H1 (cell line): ENCODE data around the gene SCAMP5. TPM values are rescaled to one million over a fixed set of nuclear protein-coding genes. Genes with fewer than 3 reads are reported as not detected.
A peak's percentile ranks its signal among the peaks of the same experiment; 100 is the strongest.

Experiments
- CTCF ChIA-PET: fragments of 300-600 bp; sonication (Branson Sonifier 250); formaldehyde crosslinking; loops from one replicate; lab custom pipeline; 2021; ENCODE audit not compliant: partially characterized antibody; lab: Charles Lee
- POLR2A ChIA-PET: fragments of 300-600 bp; sonication (Branson Sonifier 250); formaldehyde crosslinking; loops from one replicate; lab custom pipeline; 2021; ENCODE audit warnings: inconsistent platforms; ENCODE audit not compliant: partially characterized antibody; lab: Charles Lee
- DNase-seq, 2 experiments: peaks; one replicate each; pipeline versions ENCODE4 v3.0.0 to v3.0.0-alpha.2; 2010 to 2022; ENCODE audit warnings: low spot score in 2 of 2, low read depth in 1 of 2, mixed read lengths in 1 of 2
- FAIRE-seq: peaks from 2 replicates; lab custom pipeline; 2011; peaks lifted over from hg19 to GRCh38; lab: Jason Lieb, UNC
- H2AFZ ChIP-seq: 2 replicates; pipeline ENCODE4 v1.8.1; 2012; ENCODE audit warnings: low read length, inconsistent platforms
- H2AK5ac ChIP-seq: 2 replicates; pipeline ENCODE4 v1.6.1; 2013; ENCODE audit warnings: low read depth, low read length
- H2BK120ac ChIP-seq: replicated peaks from 2 replicates; pipeline ENCODE3; 2013; ENCODE audit warnings: low read depth, low read length, inconsistent platforms
- H2BK12ac ChIP-seq: 2 replicates; pipeline ENCODE4 v1.6.1; 2013; ENCODE audit warnings: low read depth, low read length
- H2BK15ac ChIP-seq: 2 replicates; pipeline ENCODE4 v1.6.1; 2013; ENCODE audit warnings: low read length
- H2BK20ac ChIP-seq: 2 replicates; pipeline ENCODE4 v1.6.1; 2013; ENCODE audit warnings: low read length
- H2BK5ac ChIP-seq: 2 replicates; pipeline ENCODE4 v1.6.1; 2013; ENCODE audit warnings: low read depth, low read length
- H3K14ac ChIP-seq: 2 replicates; pipeline ENCODE4 v1.6.1; 2013; ENCODE audit warnings: inconsistent platforms; ENCODE audit not compliant: insufficient read length
- H3K18ac ChIP-seq: 2 replicates; pipeline ENCODE4 v1.6.1; 2013; ENCODE audit warnings: low read length; ENCODE audit errors: extremely low read depth
- H3K23ac ChIP-seq: 2 replicates; pipeline ENCODE4 v1.6.1; 2013; ENCODE audit warnings: inconsistent platforms; ENCODE audit not compliant: insufficient read length
- H3K23me2 ChIP-seq: 2 replicates; pipeline ENCODE4 v1.6.1; 2013; ENCODE audit warnings: low read depth, low read length
- H3K27ac ChIP-seq: 2 replicates; pipeline ENCODE4 v1.6.1; 2011; ENCODE audit warnings: low read depth, low read length, inconsistent platforms
- H3K27me3 ChIP-seq, 4 experiments: replicated peaks in 1 of 4; 1 replicate in 1 of 4; 2 replicates in 3 of 4; pipeline versions ENCODE4 v1.6.1 to v1.8.1; 2011 to 2013; ENCODE audit warnings: low read length in 3 of 4, mild to moderate bottlenecking in 3 of 4, inconsistent platforms in 2 of 4, mixed read lengths in 2 of 4, moderate library complexity in 1 of 4; ENCODE audit not compliant: control insufficient read depth in 3 of 4, insufficient read depth in 3 of 4; ENCODE audit errors: extremely low read depth in 1 of 4
- H3K36me3 ChIP-seq, 4 experiments: 2 replicates each; pipeline versions ENCODE4 v1.6.1 to v1.8.1; 2011 to 2013; ENCODE audit warnings: mild to moderate bottlenecking in 4 of 4, low read length in 3 of 4, moderate library complexity in 2 of 4, control low read depth in 1 of 4, inconsistent platforms in 1 of 4; ENCODE audit not compliant: insufficient read depth in 4 of 4, control insufficient read depth in 2 of 4
- H3K4ac ChIP-seq: replicated peaks from 2 replicates; pipeline ENCODE3; 2013; ENCODE audit warnings: low read length, low read depth, mixed read lengths, inconsistent platforms; ENCODE audit not compliant: insufficient read length
- H3K4me1 ChIP-seq, 4 experiments: replicated peaks in 1 of 4; 1 replicate in 1 of 4; 2 replicates in 3 of 4; pipeline versions ENCODE4 v1.6.1 to v1.8.1; 2011 to 2013; ENCODE audit warnings: low read length in 3 of 4, inconsistent platforms in 2 of 4, mixed read lengths in 1 of 4; ENCODE audit not compliant: insufficient read depth in 4 of 4, control insufficient read depth in 3 of 4
- H3K4me2 ChIP-seq, 2 experiments: 2 replicates each; pipeline versions ENCODE4 v1.6.1 to v1.8.1; 2011 to 2013; ENCODE audit warnings: low read depth in 2 of 2, low read length in 2 of 2, control low read depth in 1 of 2, inconsistent platforms in 1 of 2, mild to moderate bottlenecking in 1 of 2; ENCODE audit not compliant: insufficient read depth in 1 of 2
- H3K4me3 ChIP-seq, 4 experiments: fragments of 200-600, 300-600 bp in 1 of 4; sonication (generic), shearing (Covaris generic), sonication (Bioruptor Twin) in 1 of 4; 2 replicates each; pipeline versions ENCODE4 v1.5.1 to v1.8.1; 2011 to 2016; ENCODE audit warnings: low read length in 4 of 4, low read depth in 3 of 4, control low read depth in 2 of 4, inconsistent platforms in 2 of 4, mild to moderate bottlenecking in 2 of 4, mixed read lengths in 1 of 4, moderate library complexity in 1 of 4; ENCODE audit not compliant: insufficient read depth in 2 of 4; ENCODE audit errors: extremely low read depth in 1 of 4
- H3K56ac ChIP-seq: replicated peaks from 2 replicates; pipeline ENCODE3; 2013; ENCODE audit warnings: low read depth, mild to moderate bottlenecking, mixed read lengths, low read length, inconsistent platforms; ENCODE audit not compliant: insufficient read length
- H3K79me1 ChIP-seq: 2 replicates; pipeline ENCODE4 v1.6.1; 2013; ENCODE audit warnings: low read depth, low read length, control low read depth
- H3K79me2 ChIP-seq, 2 experiments: 2 replicates each; pipeline versions ENCODE4 v1.6.1 to v1.8.1; 2012 to 2013; ENCODE audit warnings: low read length in 2 of 2, mild to moderate bottlenecking in 2 of 2, inconsistent platforms in 1 of 2; ENCODE audit not compliant: insufficient read depth in 2 of 2, control insufficient read depth in 1 of 2
- H3K9ac ChIP-seq, 4 experiments: replicated peaks in 1 of 4; 1 replicate in 1 of 4; 2 replicates in 3 of 4; pipeline versions ENCODE4 v1.6.1 to v1.8.1; 2011 to 2013; ENCODE audit warnings: low read depth in 3 of 4, low read length in 3 of 4, control low read depth in 2 of 4, mild to moderate bottlenecking in 2 of 4, moderate library complexity in 2 of 4, inconsistent platforms in 1 of 4; ENCODE audit errors: extremely low read depth in 1 of 4
- H3K9me3 ChIP-seq, 2 experiments: 2 replicates each; pipeline versions ENCODE4 v1.6.1 to v1.8.1; 2012 to 2013; ENCODE audit warnings: mild to moderate bottlenecking in 2 of 2, moderate library complexity in 2 of 2, control low read depth in 1 of 2, inconsistent platforms in 1 of 2, low read depth in 1 of 2, low read length in 1 of 2, mixed read lengths in 1 of 2; ENCODE audit not compliant: insufficient read depth in 2 of 2
- H4K20me1 ChIP-seq, 2 experiments: replicated peaks in 1 of 2; 2 replicates each; pipeline versions ENCODE3 to v1.8.1; 2011 to 2013; ENCODE audit warnings: inconsistent platforms in 2 of 2, low read length in 2 of 2, mild to moderate bottlenecking in 1 of 2; ENCODE audit not compliant: insufficient read depth in 2 of 2, control insufficient read depth in 1 of 2
- H4K5ac ChIP-seq: 2 replicates; pipeline ENCODE4 v1.6.1; 2013; ENCODE audit warnings: low read length, low read depth, mixed read lengths, inconsistent platforms; ENCODE audit not compliant: insufficient read length
- H4K8ac ChIP-seq: 2 replicates; pipeline ENCODE4 v1.8.0; 2013; ENCODE audit warnings: mild to moderate bottlenecking, moderate library complexity, low read length, inconsistent platforms; ENCODE audit not compliant: insufficient read depth; ENCODE audit errors: extremely low read depth
- H4K91ac ChIP-seq: replicated peaks from 2 replicates; pipeline ENCODE3; 2013; ENCODE audit warnings: low read length, mixed read lengths, inconsistent platforms; ENCODE audit not compliant: insufficient read length
- ASH2L ChIP-seq: fragments of 200-600, 300-600 bp; sonication (generic); IDR thresholded peaks from one replicate; pipeline ENCODE4 v1.7.1; 2017; ENCODE audit warnings: low read length
- CBX8 ChIP-seq: fragments of 300-800, 300-1000 bp; sonication (generic); IDR thresholded peaks from 2 replicates; pipeline ENCODE4 v1.7.1; 2016; ENCODE audit warnings: low read depth, low read length, borderline replicate concordance
- CTBP2 ChIP-seq: IDR thresholded peaks from 2 replicates; pipeline ENCODE4 v1.7.0; 2011; ENCODE audit warnings: borderline replicate concordance, mild to moderate bottlenecking, moderate library complexity, mixed read lengths, low read length; ENCODE audit not compliant: insufficient read depth, insufficient read length
- EGR1 ChIP-seq: IDR thresholded peaks from 2 replicates; pipeline ENCODE4 v1.6.1; 2011; ENCODE audit warnings: low read depth, low read length, borderline replicate concordance
- NANOG ChIP-seq: IDR thresholded peaks from 2 replicates; pipeline ENCODE4 v1.6.1; 2011; ENCODE audit warnings: low read length, low read depth, mild to moderate bottlenecking, inconsistent platforms; ENCODE audit not compliant: insufficient read depth, poor library complexity, severe bottlenecking
- POU5F1 ChIP-seq: IDR thresholded peaks from 2 replicates; pipeline ENCODE4 v1.6.1; 2011; ENCODE audit warnings: low read depth, mild to moderate bottlenecking, low read length, moderate library complexity
- WGBS, 2 experiments: shearing (Covaris generic) in 1 of 2; methylation state at CpG; one replicate each; pipeline versions ENCODE4 v1.1.6 to v1.1.7; 2013 to 2015; ENCODE audit warnings: low lambda C conversion rate in 2 of 2, mixed read lengths in 2 of 2, inconsistent platforms in 1 of 2, low coverage in 1 of 2, missing lambda C conversion rate in 1 of 2; ENCODE audit not compliant: insufficient replicate concordance in 2 of 2, insufficient coverage in 1 of 2, insufficient read length in 1 of 2; ENCODE audit errors: extremely low coverage in 1 of 2, missing lambda C conversion rate in 1 of 2; 5-methylcytosine and 5-hydroxymethylcytosine counted together
- polyA plus RNA-seq, 7 experiments: library from polyadenylated mRNA; depleted of rRNA in 3 of 7; stranded (reverse) in 5 of 7; unstranded in 2 of 7; fragments of >200 nt in 5 of 7; fragments of 200-250 nt in 2 of 7; gene quantifications; 1 replicate in 5 of 7; 2 replicates in 1 of 7; 4 replicates in 1 of 7; pipeline versions ENCODE4 v1.2.1 to v1.2.3, GENCODE V29; 2011 to 2013; ENCODE audit warnings: missing spikeins in 2 of 7, mixed read lengths in 2 of 7
- total RNA-seq: library from RNA; stranded (reverse); fragmentation: NEBNext Ultra II Directional; extraction: Animal tissue kit (Norgen Biotek cat#: 25700); gene quantifications from 2 replicates; pipeline ENCODE4 v1.2.1, GENCODE V29; 2021

Gene SCAMP5
- total and polyA plus RNA-seq, 2 of the 8 experiments (the other 6 are each of a cell fraction or from before 2014, with no cell fraction given) = 55.4 to 94.7 TPM

DNA sequence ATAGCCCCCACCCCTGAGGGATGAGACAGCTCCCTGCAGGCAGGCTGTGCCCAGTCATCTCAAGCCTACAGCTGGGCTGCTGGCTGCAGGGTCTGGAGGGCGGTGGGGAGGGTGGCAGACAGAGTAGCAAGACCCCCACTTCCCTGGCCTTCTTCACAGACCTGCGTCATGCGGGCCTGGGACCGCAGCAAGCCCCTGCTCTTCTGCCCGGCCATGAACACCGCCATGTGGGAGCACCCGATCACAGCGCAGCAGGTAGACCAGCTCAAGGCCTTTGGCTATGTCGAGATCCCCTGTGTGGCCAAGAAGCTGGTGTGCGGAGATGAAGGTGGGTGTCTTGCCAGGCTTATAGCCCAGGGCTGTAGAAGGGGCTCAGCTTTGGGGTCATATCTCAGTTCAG lies 53.0 kb downstream of the SCAMP5 start:
- no peak overlapping the region for H3K14ac ChIP-seq
- no peak overlapping the region for H4K91ac ChIP-seq
- H2BK12ac ChIP-seq = no peak overlapping the region
- no peak overlapping the region for H3K4me3 ChIP-seq
- H3K4me1 ChIP-seq = peaks cover 0 to 12% (median 8%) of the 10 kb centered on the region in 4 experiments; a peak in 5 of 7 replicates
- H2AFZ ChIP-seq = no peak overlapping the region
- H3K56ac ChIP-seq = no peak overlapping the region
- CTCF ChIA-PET = interaction anchor here (1.0 to 1.4 kb wide), 3 partner anchors 151 to 259 kb away, joined by 3 to 4 read pairs (median 3); no protein-coding TSS in a partner anchor
- no peak for DNase-seq
- H2AK5ac ChIP-seq = no peak overlapping the region
- no peaks in the 10 kb centered on the region for H3K27me3 ChIP-seq
- TF ChIP-seq CTBP2 = no peak
- TF ChIP-seq ASH2L = no peak
- no peak for TF ChIP-seq EGR1
- TF ChIP-seq POU5F1 = no peak
- TF ChIP-seq CBX8 = no peak
- no peak for TF ChIP-seq NANOG
- TF ChIP-seq, all 59 proteins: peak for 0
- Histone ChIP-seq H4K20me1 (peaks cover 3 to 6% of the 10 kb centered on the region in 2 experiments), H3K18ac (no peak overlapping the region), H2BK15ac (no peak overlapping the region), H3K23me2 (no peaks in the 10 kb centered on the region), H3K9ac (no peak overlapping the region), H3K4ac (no peak overlapping the region), H3K79me1 (no peaks in the 10 kb centered on the region; the same call in 1 of the 2 replicates), H3K23ac (no peak overlapping the region), H3K79me2 (no peaks in the 10 kb centered on the region), H2BK5ac (peak overlapping the region; percentile 52; the same call in 1 of the 2 replicates), H4K8ac (no peak overlapping the region), H3K9me3 (no peaks in the 10 kb centered on the region), H4K5ac (no peak overlapping the region), H2BK120ac (no peak overlapping the region), H3K27ac (no peak overlapping the region), H3K36me3 (no peaks in the 10 kb centered on the region; a peak in 1 of 8 replicates), H3K4me2 (no peak overlapping the region), H2BK20ac (no peak overlapping the region)
- 96% methylated on average over 10 of the region's 10 CpGs; no CpG with 5 or more reads in 1 of the 2 experiments for WGBS, 2 experiments
- POLR2A ChIA-PET = interaction anchor here (0.5 to 1.5 kb wide), 2 partner anchors 24 to 159 kb away, joined by 3 read pairs; no protein-coding TSS in a partner anchor
- FAIRE-seq = no peak
